GM19328 (cell line): ENCODE results near the gene RBKS.
"Not testable (repeated sequence)": the region's sequence is repeated elsewhere in the genome, so short reads cannot be mapped to it uniquely, and the experiment has no call there.

ENCODE experiments used
- ATAC-seq: cut with Tn5 transposase; IDR thresholded peaks from one replicate; pipeline ENCODE4 v1.9.1; 2021; ENCODE audit warnings: mild to moderate bottlenecking, moderate library complexity; ENCODE audit not compliant: unreplicated experiment

RBKS gene

DNA sequence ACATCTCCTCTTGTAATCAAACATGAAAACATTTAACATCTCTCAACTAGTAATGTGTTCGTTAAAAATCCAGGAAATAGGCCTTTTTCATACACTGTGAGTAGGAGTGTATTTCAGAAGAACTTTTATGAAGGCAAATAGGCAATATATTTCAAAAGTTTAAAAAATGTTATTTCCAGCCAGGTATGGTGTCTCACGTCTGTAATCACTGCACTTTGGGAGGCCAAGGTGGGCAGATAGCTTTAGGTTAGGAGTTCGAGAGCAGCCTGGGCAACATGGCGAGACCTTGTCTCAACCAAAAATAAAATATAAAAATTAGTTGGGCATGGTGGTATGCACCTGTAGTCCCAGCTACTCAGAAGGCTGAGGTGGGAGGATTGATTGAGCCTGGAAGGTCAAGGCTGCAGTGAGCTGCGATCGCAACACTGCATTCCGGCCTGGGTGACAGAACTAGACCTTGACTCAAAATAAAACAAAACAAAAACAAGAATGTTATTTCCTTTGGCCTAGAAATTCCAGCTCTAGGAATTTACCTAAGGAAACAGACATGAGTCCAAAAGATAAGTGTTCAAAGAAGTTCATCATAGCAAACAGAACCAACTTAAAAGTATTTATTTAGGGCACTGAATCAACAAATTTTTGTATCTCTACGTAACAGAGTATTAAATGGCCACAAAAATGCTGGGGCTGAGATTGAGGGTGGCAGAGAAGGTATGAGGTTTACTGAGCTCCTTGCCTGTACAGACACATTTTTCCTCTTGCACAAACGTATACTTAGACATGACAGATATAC is 14.9 kb downstream of the RBKS start:
- ATAC-seq = no peak

DNA sequence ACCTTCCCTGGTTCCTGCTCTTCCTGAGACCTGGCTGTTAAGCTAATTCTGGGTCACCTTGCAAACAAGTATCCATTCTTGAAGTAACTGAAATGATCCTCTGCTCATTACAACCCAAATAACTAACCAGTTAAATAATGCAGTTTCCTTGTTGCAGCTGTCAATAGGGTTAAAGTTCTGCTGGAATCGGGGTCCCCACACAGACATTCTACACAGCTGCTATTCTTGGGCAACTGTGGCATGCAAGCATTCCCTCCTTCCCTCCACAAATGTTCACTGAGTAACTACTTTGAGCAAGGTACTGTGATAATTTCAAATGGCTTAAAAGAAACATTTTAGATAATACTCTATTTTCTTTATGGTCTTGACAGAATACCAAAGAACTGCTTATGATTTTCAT is 17.1 kb downstream of the RBKS start:
- no peak for ATAC-seq

DNA sequence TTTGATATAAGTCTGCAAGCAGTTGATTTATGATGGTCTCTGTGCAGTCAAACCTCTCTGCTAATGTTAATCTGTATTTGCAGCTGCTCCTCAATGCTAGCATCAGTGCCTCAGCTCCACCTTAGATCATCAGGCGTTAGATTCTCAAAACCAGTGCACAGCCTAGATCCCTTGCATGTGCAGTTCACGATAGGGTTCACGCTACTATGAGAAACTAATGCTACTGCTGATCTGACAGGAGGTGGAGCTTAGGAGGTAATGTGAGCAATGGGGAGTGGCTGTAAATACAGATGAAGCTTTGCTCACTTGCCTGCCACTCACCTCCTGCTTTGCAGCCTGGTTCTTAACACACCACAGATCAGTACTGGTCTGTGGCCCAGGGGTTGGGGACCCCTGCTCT is 18.4 kb downstream of the RBKS start:
- ATAC-seq = no peak

DNA sequence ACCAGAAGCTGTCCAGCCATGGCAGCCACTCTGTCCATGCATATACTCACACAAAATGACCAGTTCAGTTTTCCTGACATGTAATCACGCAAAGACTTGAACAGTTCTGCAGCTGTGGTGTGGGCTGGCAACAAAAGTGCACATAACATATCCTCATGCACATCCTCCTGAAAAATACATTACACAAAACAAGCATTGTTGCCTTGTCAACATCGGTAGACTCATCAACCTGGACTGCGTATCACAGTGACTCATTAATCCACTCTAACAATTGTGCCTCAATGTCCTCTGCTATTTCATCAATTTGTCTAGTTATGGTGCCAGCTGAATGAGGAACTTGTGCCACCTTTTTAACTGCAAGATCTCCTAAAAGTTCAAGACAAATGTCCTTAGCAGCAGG is 19.5 kb downstream of the RBKS start:
- ATAC-seq = no peak

DNA sequence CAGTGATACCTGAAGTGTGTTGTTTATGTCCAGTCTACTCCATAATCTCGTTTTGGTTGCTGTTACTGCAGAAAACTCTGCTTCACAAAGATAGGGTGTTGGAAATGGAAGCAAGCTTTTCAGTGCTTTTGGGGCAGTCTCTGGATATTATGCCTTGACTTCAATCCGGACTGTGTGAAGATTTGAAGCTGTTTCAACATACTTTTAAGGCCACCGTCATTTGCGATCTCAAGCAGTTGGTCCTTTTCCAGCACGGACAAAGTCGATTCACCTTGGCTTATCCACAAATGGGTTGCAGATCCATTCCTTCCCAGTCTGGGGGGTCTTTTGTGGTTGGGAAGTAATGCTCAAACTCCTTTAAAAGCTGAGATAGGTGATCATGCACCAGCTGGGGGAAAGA is 20.4 kb downstream of the RBKS start:
- ATAC-seq = no peak

DNA sequence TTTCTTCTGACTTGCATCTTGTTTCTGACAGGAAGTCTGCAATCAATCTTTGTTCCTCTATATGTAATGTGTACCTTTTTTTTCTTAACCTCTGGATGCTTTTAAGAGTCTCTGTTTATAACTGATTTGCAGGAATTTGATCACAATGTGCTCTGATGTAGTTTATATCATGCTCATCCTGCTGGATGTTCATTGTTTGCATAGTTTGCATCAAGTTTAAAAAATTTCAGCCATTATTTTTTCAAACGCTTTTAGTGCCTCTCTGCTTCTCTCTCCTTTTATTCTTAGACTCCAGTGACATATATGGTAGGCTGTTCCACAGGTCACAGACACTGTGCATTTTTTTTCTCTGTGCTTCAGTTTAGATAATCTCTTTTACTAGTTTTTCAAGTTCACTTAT is 23.9 kb downstream of the RBKS start:
- no peak for ATAC-seq

DNA sequence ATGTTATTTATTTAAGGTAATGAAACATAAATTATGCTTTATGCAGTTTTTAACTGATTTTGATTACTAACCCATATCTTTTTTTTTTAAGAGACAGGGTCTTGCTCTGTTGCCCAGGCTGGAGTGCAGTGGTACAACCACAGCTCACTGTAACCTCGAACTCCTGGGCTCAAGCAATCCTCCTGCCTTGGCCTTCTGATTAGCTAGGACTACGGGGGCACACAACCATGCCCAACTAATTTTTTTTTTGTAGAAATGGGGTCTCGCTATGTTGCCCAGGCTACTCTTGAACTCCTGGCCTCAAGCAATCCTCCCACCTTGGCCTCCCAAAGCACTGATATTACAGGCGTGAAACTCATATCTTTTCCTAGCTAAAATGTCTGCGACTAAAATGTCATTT is 26.2 kb downstream of the RBKS start:
- ATAC-seq = not testable (repeated sequence)

DNA sequence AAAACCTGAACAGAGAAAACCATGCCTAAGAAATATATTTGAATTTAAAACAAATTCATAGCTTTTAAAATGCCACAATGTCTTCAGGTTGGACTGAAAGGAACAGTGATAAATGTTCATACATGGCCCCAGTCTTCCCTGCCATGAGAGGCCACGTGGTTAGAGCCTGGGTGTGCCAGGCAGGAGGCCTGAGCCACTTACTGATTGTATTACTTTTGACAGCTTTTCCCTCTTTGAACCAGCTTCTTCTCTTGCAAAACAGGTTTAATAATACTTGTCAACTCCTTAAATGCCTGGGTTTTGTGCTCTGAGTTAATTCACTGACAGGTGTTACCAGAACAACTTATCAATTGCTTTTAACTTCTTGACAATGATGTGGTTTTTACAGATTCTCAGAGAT is 27.0 kb downstream of the RBKS start:
- no peak for ATAC-seq

DNA sequence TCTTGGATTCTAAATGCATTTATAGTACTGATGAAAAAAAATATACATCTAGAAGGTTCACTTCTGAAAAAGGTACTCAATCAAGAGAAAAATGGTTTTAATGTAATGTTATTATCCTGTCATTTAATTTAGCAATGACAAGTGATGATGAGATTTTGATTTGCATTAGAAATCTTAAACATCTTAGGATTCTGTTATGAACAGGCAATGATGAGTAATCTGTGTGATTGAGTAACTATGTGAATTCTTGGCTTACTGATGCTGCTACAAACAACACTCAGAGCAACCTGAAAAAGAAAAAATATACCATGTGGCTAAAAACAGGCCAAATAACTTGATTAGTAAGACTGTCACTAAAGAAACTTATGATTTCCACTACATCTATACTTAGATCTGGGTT is 30.1 kb downstream of the RBKS start:
- no peak for ATAC-seq

DNA sequence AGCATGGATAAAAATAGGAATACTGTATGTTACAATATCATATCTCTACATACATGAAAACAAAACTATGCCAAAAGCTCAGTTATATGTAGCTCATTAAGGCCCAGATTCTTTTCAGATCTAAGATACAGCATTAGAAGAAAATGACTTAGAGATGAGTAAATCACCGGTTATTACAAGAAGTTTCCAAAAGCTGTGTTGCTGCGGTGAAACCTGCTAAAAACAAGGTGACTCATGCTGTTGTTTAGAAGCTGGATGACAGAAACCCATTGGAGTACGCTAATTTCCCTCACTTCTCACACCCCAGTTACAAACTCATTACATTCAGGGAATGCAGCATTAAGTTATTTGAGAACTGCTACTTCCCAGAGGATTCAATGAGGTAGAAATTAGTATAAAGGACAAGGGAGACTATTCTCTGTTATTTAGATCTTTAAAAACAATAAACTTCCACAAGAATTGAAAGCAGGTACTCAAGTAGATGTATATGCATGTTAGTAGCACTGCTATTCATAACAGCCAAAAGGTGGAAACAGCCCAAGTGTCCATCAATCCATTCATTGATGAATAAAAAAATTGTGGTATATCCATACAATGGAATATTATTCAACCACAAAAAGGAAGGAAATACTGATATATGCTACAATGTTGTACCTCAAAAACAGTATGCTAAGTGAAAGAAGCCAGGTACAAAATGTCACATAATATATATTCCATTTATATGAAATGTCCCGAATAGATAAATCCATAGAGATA is 32.6 kb downstream of the RBKS start:
- ATAC-seq = no peak

DNA sequence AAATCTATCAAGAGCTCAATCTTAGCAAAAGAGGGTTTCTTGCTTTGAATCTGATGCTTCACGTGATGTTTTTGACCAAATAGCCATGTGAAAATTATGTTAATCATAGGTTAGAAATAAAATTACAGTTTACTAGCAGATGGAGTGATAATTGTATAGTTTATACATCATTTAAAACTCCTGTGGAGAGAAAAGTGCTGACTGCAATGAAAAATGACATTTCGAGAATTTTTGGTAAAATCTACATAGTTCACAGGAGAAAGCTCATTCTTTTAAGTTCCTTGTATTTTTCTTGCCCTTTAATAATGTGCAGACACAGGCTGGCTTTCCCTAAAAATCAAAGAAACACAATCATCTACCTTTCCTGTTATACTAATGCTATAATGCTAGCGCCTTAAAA is 33.2 kb downstream of the RBKS start:
- ATAC-seq = no peak

DNA sequence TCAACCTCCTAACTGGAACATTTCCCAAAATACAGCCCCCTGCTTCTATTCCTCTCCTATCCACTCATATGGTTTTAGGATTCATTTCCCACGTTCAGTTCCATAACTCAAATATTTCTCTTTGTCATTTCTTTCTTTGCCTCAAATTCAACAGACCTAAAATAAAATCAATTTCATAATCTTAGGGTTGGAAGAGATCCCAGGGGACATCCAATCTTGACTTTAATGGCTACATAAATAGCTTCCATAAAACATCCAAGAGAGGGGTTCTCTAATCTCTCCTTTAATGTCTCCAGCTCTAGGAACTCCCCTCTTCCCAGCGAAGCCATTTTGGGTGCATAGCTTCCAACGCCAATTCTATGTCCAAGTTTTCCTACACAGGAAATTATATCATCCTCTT is 33.8 kb downstream of the RBKS start:
- ATAC-seq = no peak

DNA sequence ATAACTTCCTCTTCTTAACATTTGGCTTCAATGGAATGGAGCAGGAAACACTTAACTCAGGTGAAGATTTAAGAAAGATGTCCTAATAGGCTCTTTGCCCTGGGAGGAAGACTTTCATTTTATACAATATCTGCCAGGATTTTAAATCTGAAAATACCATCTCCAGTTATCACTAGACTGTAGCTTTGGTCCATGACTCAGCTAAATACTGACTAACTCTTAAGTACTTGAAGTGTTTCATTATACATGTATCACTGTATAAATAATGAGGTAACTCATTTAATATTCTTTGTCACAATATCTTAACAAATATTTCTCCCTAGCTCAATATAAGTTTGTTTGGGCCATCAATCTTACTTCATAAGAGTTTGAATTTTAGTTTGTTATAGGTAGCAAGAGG is 34.7 kb downstream of the RBKS start:
- ATAC-seq = no peak

DNA sequence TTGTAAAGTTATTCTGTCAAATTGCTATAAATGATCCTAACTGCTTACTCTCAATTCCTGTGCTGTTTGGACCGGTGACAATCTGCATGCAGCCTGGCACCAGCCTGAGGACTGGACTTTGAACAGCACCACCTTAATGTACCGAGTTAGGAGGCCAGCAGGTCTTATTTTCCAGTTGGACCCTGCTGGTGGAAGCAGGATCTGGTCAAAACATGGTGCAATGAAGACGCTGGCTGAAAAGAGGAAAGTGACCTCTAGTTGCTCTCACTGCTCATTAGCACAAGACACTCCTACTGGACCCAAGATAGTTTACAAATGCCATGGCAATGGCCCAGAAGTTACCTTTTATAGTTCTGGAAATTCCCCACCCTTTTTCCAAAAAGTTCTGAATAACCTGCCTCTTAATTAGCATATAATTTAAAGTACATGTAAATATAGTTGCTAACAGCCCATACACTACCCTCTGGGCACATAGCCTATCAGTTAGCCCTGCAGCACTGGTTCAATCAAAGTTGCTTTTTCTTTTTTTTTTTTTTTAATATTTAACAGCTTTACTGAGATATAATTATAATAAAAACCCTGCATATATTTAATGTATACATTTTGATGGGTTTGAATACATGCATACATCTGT is 35.8 kb downstream of the RBKS start:
- no peak for ATAC-seq

DNA sequence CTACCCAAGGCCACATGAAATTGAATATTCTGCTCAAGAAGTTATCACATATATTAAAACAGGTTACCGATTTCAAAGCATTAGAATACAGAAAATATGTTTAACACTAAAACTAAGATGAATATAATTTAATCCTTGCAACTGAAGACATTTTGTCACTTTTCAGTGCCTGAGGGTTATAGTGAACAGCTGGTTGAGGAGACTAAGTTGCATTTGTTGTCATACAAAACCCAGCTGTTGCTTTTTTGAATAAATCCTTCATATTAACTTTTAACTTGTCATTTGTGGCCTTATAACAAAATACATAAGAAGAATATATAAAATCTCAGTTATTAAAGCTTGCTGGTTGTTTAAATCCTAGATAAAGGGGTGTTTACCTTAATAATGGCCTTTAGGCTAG is 37.5 kb downstream of the RBKS start:
- ATAC-seq = no peak

DNA sequence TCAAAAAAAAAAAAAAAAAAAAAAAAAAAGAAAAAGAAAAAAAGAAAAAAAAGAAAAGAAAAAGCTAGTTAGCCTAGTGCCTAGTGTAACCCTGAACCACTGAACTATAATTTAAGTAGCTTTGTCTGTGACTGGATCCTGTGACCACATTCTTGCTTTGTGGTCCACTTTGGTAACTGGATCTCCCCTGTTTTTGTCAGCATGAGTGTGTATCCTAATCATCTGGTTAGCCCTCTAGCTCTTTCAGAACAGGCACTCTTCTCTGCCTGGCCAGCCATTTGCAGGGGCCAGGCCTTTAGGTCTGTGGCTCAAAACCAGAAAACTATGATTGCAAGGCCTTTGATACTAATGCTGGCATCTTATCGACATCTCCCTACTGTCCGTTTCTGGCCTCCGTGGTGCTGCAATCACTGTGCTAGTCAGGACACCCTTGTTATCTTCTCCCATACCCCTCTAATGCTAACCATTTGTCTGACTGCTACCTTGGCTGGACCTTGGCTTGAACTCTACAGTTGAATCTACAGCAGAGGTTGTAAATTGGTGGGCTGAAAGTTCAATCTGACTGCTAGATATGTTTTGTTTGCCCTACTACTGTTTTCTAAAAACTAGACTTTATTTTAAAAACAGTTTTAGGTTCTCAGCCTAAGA is 40.5 kb downstream of the RBKS start:
- ATAC-seq = no peak

DNA sequence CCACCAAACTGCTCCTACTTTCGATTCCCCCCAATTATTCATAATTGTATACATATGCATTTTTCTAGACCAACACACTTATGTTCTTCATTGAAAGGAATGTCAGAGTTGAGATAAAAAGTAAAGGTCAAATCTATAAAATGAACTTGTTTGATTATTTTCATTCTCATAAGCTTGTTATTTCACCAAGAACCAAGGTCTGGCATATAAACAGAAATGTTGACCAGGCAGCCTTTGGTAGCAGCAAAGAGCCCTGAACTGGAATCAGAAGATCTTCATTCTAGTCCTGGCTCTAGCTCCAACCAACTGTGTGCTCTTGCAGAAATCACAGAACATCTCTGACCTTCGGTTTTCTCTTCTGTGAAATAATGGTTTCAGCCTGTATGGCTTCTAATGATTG is 42.9 kb downstream of the RBKS start:
- ATAC-seq = no peak

DNA sequence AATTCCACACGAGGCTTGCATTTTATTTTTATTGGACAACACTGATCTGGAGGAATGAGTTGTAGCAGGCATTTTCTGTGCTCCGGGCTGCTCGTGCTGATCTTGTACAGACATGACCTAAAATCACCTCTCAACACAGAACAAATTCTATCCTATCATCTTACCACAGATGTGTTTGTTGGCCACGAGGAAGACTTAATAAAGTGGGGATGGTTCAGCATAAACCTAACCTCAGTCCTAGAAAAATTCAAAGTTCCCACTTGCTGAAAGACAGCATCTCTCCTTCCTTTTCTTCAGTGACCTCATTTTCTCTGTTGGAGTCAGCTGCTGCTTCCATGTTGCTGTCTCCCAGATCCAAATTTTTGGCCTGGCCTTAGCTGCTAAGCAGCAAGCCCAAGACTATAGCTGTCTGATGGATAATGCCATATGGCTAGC is 45.3 kb downstream of the RBKS start:
- no peak for ATAC-seq

DNA sequence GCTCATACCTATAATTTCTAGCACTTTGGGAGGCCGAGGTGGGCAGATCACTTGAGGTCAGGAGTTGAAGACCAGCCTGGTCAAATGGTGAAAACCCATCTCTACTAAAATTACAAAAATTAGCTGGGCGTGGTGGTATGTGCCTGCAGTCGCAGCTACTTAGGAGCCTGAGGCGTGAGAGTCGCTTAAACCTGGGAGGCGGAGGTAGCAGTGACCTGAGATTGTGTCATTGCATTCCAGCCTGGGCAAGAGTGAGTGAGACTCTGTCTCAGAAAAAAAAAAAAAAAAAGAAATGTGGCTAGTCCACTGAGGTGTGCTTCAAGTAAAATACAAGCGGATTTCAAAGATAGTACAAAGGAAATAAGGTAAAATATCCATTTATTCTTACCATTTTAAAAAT is 46.2 kb downstream of the RBKS start:
- no peak for ATAC-seq

DNA sequence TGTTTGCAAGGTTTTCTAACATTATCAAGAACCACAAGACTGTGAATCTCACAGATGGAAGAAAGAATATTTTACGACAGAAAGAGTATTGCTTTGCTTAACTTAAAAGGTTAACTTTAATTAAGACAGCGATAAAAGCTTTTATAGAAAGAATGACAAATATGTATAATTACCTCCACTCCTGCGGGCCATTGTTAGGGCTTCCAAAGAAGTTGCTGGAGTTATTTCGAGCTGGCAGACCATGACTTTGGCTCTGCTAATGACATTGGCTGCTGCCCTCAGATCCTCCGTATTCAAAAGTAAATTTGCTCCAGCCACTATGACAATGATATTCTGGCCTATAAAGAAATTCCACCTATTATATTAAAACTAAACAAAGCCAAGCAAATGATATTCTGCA is 47.3 kb downstream of the RBKS start:
- no peak for ATAC-seq

DNA sequence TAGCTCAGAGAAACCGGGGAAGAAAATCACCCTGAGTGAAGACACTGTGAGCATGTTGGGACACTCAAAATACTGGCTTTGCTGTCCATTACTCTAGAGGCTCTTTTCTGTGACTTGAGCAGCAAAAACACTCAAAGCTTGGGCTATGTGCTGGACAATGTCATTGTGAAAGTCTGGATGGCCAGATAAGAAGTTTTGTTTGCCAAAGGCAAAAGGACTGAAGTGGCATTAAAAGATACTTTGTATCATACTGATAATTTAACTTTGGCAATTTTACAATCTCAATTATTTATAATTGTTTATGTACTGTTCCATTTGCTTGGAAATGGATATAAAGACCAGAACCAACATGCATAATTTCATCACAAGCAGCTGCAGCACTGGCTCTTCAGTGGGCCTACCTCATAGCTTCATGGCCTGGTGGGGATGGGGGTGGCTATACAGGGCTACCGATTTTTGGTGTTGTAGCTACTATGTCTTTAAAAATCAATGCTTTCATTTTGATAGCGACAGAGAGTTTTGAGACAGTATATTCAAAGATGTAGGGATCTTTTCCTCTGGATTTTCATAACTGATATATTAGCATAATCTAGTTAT is 51.1 kb downstream of the RBKS start:
- ATAC-seq = no peak
